IPS-20b (cell line): ENCODE data around the gene RAP2C.
"Not testable (repeated sequence)": the region's sequence is repeated elsewhere in the genome, so short reads cannot be mapped to it uniquely, and the experiment has no call there.

ENCODE experiments used
- H3K27ac ChIP-seq: one replicate; pipeline ENCODE4 v1.5.1; 2013; ENCODE audit warnings: low read length
- H3K27me3 ChIP-seq: 2 replicates; pipeline ENCODE4 v1.6.1; 2013; ENCODE audit warnings: mild to moderate bottlenecking, low read length, inconsistent platforms; ENCODE audit not compliant: insufficient read depth
- H3K36me3 ChIP-seq: 2 replicates; pipeline ENCODE4 v1.6.1; 2013; ENCODE audit warnings: low read depth, mild to moderate bottlenecking, inconsistent platforms, low read length, moderate library complexity; ENCODE audit not compliant: insufficient read depth
- H3K4me1 ChIP-seq: 2 replicates; pipeline ENCODE4 v1.6.1; 2013; ENCODE audit warnings: mild to moderate bottlenecking, control low read depth, inconsistent platforms, low read length, moderate library complexity; ENCODE audit not compliant: insufficient read depth
- H3K4me3 ChIP-seq: 2 replicates; pipeline ENCODE4 v1.5.1; 2013; ENCODE audit warnings: mild to moderate bottlenecking, low read length, inconsistent platforms
- H3K9ac ChIP-seq: 2 replicates; pipeline ENCODE4 v1.6.1; 2013; ENCODE audit warnings: low read depth, mild to moderate bottlenecking, inconsistent platforms, low read length, moderate library complexity
- H3K9me3 ChIP-seq: 2 replicates; pipeline ENCODE4 v1.6.1; 2013; ENCODE audit warnings: mild to moderate bottlenecking, low read depth, low read length, inconsistent platforms; ENCODE audit not compliant: insufficient read depth

The RAP2C gene

GRCh38 chrX:132165651-132166050, 53.6 kb downstream of the RAP2C start:
- Histone ChIP-seq H3K4me3 (no peak overlapping the region), H3K27me3 (no peaks in the 10 kb centered on the region), H3K4me1 (no peaks in the 10 kb centered on the region), H3K9ac (no peak overlapping the region), H3K36me3 (no peaks in the 10 kb centered on the region), H3K27ac (no peak overlapping the region), H3K9me3 (peaks cover 10% of the 10 kb centered on the region; the same call in 1 of the 2 replicates)

DNA sequence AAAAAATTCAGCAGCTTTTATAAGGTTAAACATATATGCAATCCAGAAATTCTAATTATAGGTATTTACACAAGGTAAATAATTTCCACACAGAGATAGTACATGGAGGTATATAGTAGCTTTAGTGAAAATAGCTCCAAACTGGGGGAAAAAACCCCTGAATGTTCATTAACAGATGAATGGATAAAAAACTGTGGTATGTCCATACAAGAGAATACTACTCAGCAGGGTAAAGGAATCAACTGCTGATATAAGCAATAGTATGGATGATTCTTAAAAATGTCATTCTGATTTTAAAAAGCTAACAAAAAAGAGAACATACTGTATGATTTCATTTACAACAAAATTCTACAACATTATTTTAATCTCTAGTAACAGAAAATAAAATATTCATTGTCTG, 54.2 kb downstream of the RAP2C start:
- no peaks in the 10 kb centered on the region for H3K27me3 ChIP-seq
- no peaks in the 10 kb centered on the region for H3K36me3 ChIP-seq
- peaks cover 10% of the 10 kb centered on the region; the same call in 1 of the 2 replicates for H3K9me3 ChIP-seq
- no peaks in the 10 kb centered on the region for H3K4me1 ChIP-seq
- no peak overlapping the region for H3K4me3 ChIP-seq
- no peak overlapping the region for H3K27ac ChIP-seq
- H3K9ac ChIP-seq, result no peak overlapping the region

DNA sequence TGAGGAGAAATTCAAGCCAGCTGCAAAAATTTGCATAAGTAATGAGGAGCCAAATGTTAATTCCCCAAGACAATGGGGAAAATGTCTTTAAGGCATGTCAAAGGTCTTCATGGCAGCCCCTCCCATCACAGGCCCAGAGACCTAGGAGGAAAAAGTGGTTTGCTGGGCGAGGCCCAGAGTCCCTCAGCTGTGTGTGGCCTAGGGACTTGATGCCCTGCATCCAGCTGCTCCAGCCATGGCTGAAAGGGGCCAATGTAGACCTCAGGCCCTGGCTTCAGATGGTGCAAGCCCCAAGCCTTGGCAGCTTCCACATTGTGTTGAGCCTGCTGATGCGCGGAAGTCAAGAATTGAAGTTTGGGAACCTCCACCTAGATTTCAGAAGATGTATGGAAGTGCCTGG, 56.2 kb downstream of the RAP2C start:
- H3K27me3 ChIP-seq, H3K27ac ChIP-seq, H3K36me3 ChIP-seq, H3K4me1 ChIP-seq, H3K4me3 ChIP-seq, H3K9ac ChIP-seq: not testable (repeated sequence)
- H3K9me3 ChIP-seq, result peaks cover 10% of the 10 kb centered on the region; the same call in 1 of the 2 replicates

DNA sequence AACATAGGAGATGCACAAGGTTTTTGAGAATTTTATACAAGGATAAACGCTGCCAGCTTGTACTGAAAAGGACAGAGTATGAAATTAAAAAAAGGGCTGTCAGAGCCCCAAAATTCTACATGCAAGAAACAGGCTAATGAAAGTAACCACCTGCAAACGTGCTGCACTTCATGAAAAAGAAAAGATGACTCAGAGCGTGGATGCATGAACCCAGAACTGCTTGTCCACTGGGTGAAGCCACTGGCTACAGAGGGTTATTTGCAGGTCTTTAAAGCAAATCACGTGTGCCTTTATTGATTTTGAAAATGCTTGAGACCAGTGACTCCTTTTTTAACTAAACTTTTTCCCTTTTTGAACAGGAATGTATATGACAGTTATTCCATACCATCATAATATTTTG, 66.1 kb downstream of the RAP2C start:
- Histone ChIP-seq H3K9ac (no peak overlapping the region), H3K4me3 (no peak overlapping the region), H3K27me3 (no peaks in the 10 kb centered on the region), H3K27ac (no peak overlapping the region), H3K9me3 (no peaks in the 10 kb centered on the region), H3K4me1 (no peaks in the 10 kb centered on the region), H3K36me3 (no peaks in the 10 kb centered on the region)
